ENCODE data around the gene POC1A. TPM values are rescaled to one million over a fixed set of nuclear protein-coding genes. Genes with fewer than 3 reads are reported as not detected.
A peak's percentile ranks its signal among the peaks of the same experiment; 100 is the strongest.

The POC1A gene
- total RNA-seq, 4 donors from 2014 or later = 1.1 to 4.8 (median 4.7) TPM; not detected in 1

- TF ChIP-seq POLR2A (IDR thresholded peaks at IDR 0.05) (no peak), CTCF (IDR thresholded peaks at IDR 0.05) (no peak)
- Histone ChIP-seq H3K27ac (peak overlapping the region; percentile 6 to 31), H3K4me1 (peaks cover 0 to 12% of the 10 kb centered on the region in 2 donors), H3K9me3 (no peaks in the 10 kb centered on the region), H3K4me3 (no peak overlapping the region), H3K36me3 (no peaks in the 10 kb centered on the region), H3K27me3 (no peaks in the 10 kb centered on the region)
- intact Hi-C loops (cut with DNase I; ENCODE audit: low total_unique reads) = no loop called here
- DNase-seq = no peak
These were observed 67.1 kb downstream of the POC1A start for GRCh38 chr3:52086976-52087663.

- no peaks in the 10 kb centered on the region for H3K27me3 ChIP-seq
- intact Hi-C loops (cut with DNase I; ENCODE audit: low total_unique reads) = no loop called here
- no peaks in the 10 kb centered on the region for H3K36me3 ChIP-seq
- H3K27ac ChIP-seq = no peak overlapping the region
- TF ChIP-seq CTCF (IDR thresholded peaks at IDR 0.05) (no peak), POLR2A (IDR thresholded peaks at IDR 0.05) (no peak)
- H3K4me1 ChIP-seq = peaks cover 0 to 12% of the 10 kb centered on the region in 2 donors
- H3K4me3 ChIP-seq = no peak overlapping the region
- H3K9me3 ChIP-seq = no peaks in the 10 kb centered on the region
- DNase-seq = no peak
These were observed 67.8 kb downstream of the POC1A start for GRCh38 chr3:52086461-52086860.

GRCh38 chr3:52085681-52086282 lies 68.4 kb downstream of the POC1A start:
- TF ChIP-seq CTCF (IDR thresholded peaks at IDR 0.05) (no peak), POLR2A (IDR thresholded peaks at IDR 0.05) (no peak)
- no peak for DNase-seq
- H3K4me1 ChIP-seq = peaks cover 0 to 10% of the 10 kb centered on the region in 2 donors

GRCh38 chr3:52084954-52085680 lies 69.1 kb downstream of the POC1A start:
- no peaks in the 10 kb centered on the region for H3K27me3 ChIP-seq
- H3K9me3 ChIP-seq = no peaks in the 10 kb centered on the region
- no peak for TF ChIP-seq CTCF (IDR thresholded peaks at IDR 0.05)
- TF ChIP-seq POLR2A (IDR thresholded peaks at IDR 0.05) = no peak
- H3K4me3 ChIP-seq = no peak overlapping the region
- no peak overlapping the region for H3K27ac ChIP-seq
- no peak for DNase-seq
- intact Hi-C loops (cut with DNase I; ENCODE audit: low total_unique reads) = no loop called here
- peaks cover 0 to 3% of the 10 kb centered on the region in 2 donors for H3K4me1 ChIP-seq
- no peaks in the 10 kb centered on the region for H3K36me3 ChIP-seq

More at GRCh38 chr3:52085681-52086282, 68.4 kb downstream of the POC1A start:
- Histone ChIP-seq H3K4me3 (no peak overlapping the region), H3K36me3 (no peaks in the 10 kb centered on the region), H3K27me3 (no peaks in the 10 kb centered on the region), H3K9me3 (no peaks in the 10 kb centered on the region), H3K27ac (no peak overlapping the region)
- intact Hi-C loops (cut with DNase I; ENCODE audit: low total_unique reads) = no loop called here

Measured in uterus (tissue), 4 donors.